Mesothelial cell of epicardium (in vitro differentiated cells): ENCODE data around the gene ATXN1. TPM values are rescaled to one million over a fixed set of nuclear protein-coding genes. Genes with fewer than 3 reads are reported as not detected.

Source experiments
- DNase-seq, 2 experiments: peaks; one replicate each; pipeline ENCODE4 v3.0.0; 2021; ENCODE audit warnings: low spot score in 2 of 2; ENCODE audit not compliant: unreplicated experiment in 2 of 2
- H3K27ac Mint-ChIP-seq: 2 replicates; pipeline ENCODE4 v1.8.0; 2021; ENCODE audit warnings: mixed read lengths
- H3K27me3 Mint-ChIP-seq: 2 replicates; pipeline ENCODE4 v1.8.0; 2021; ENCODE audit warnings: low read depth, mixed read lengths
- H3K36me3 Mint-ChIP-seq: 2 replicates; pipeline ENCODE4 v1.8.0; 2021; ENCODE audit warnings: mixed read lengths
- H3K4me1 Mint-ChIP-seq: 2 replicates; pipeline ENCODE4 v1.8.0; 2021; ENCODE audit warnings: mixed read lengths
- H3K4me3 Mint-ChIP-seq: 2 replicates; pipeline ENCODE4 v1.8.0; 2021; ENCODE audit warnings: mild to moderate bottlenecking, moderate library complexity, mixed read lengths
- H3K9me3 Mint-ChIP-seq: 2 replicates; pipeline ENCODE4 v1.8.0; 2021; ENCODE audit warnings: mixed read lengths
- CTCF ChIP-seq: fragments of 200-600 bp; sonication (generic); IDR thresholded peaks from one replicate; pipeline ENCODE4 v1.5.0; 2021; ENCODE audit warnings: antibody characterized with exemption; ENCODE audit not compliant: unreplicated experiment
- total RNA-seq: library from RNA; stranded (reverse); gene quantifications from 3 replicates; pipeline ENCODE4 v1.2.1, GENCODE V29; 2021

Gene ATXN1
- total RNA-seq, 1 donor from 2014 or later: 59.5 TPM

DNA sequence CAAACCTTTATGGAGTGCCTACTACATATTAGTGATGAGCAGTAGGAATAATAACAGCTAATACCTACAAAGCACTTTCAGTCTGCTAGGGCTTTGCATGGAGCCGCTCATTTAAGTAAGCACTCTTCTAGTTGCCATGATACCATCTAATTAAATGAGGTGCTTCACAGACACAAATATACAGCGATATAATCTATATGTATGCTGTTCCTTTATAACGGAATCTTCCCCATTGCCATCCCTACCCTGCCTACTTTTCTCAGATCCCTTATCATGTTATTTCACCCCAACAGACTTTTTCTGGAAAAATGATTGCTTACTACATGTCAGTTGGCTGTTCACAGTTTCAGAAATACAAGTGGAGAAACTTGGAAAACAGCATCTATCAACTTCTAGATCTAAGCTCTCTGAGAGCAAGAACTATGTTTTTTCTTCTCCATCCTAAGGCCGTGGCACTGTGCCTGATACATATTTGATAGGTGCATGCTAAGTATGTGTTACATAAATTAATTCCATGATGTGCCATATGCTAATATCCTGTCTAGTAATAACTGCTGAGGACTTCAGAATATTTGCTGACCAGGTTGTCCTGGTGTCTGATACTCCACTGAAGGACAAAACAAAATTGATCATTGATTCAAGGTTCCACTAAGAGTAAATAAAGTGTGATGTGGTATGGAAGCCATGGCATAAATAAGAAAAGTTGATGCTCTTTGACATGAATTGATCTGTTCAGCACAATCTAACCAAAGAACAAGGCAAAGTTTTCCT is 398.3 kb downstream of the ATXN1 start:
- no peak for DNase-seq
- Mint-ChIP-seq H3K4me3 (no peak overlapping the region), H3K27ac (no peak overlapping the region), H3K36me3 (no peaks in the 10 kb centered on the region), H3K27me3 (no peaks in the 10 kb centered on the region), H3K9me3 (no peaks in the 10 kb centered on the region), H3K4me1 (peaks cover 20% of the 10 kb centered on the region)
- TF ChIP-seq CTCF: no peak

DNA sequence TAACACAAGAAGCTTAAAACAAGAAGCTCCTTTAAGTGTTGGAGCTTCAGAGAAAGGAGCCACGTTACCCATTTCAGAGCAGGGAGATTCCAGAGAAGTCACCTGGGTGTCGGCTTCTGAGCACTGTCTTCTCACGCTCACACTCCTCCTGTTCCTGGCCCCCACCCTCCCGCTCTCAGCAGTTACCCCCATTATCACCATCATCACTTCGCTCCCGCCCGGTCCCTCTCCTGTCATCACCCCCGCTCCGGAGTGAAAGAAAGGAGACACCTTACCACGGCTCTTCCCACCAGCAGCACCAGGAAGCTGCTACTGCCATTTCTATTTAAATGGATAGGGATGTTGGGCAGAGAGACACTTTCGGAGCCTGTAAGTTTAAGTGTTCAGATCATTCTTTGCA is 399.0 kb downstream of the ATXN1 start:
- Mint-ChIP-seq H3K4me1 (peaks cover 15% of the 10 kb centered on the region), H3K36me3 (no peaks in the 10 kb centered on the region), H3K4me3 (no peak overlapping the region), H3K27me3 (no peaks in the 10 kb centered on the region), H3K27ac (no peak overlapping the region), H3K9me3 (no peaks in the 10 kb centered on the region)
- TF ChIP-seq CTCF: no peak
- no peak for DNase-seq

GRCh38 chr6:16361861-16362260 is 399.4 kb downstream of the ATXN1 start:
- H3K4me1 Mint-ChIP-seq: peaks cover 10% of the 10 kb centered on the region
- no peak overlapping the region for H3K27ac Mint-ChIP-seq
- H3K27me3 Mint-ChIP-seq: no peaks in the 10 kb centered on the region
- no peak overlapping the region for H3K4me3 Mint-ChIP-seq
- no peaks in the 10 kb centered on the region for H3K36me3 Mint-ChIP-seq
- no peak for DNase-seq
- TF ChIP-seq CTCF: no peak
- no peaks in the 10 kb centered on the region for H3K9me3 Mint-ChIP-seq

DNA sequence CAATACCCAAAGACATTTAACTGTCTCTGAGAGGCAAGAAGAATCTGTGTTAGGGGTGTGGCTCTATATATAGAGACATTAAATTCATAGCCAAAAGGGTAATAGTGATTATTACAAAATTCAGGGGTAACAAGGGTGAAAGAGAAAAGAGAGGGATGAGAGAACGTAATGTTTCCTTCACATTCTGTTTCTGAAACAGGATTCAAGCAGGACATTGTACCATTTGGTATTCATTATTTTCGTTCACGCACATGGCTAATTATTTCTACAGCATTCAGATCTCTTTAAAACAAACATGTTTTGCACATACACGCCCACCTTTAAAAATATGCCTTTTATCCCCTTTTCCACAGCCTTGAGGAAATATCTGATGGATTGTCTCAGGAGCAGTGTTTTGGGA is 400.1 kb downstream of the ATXN1 start:
- Mint-ChIP-seq H3K27me3 (no peaks in the 10 kb centered on the region), H3K9me3 (no peaks in the 10 kb centered on the region), H3K4me1 (peaks cover 8% of the 10 kb centered on the region), H3K27ac (no peak overlapping the region), H3K36me3 (no peaks in the 10 kb centered on the region), H3K4me3 (no peak overlapping the region)
- no peak for TF ChIP-seq CTCF
- DNase-seq: no peak

- Mint-ChIP-seq H3K4me3 (no peak overlapping the region), H3K27ac (no peak overlapping the region), H3K4me1 (peaks cover 8% of the 10 kb centered on the region), H3K36me3 (no peaks in the 10 kb centered on the region), H3K27me3 (no peaks in the 10 kb centered on the region), H3K9me3 (no peaks in the 10 kb centered on the region)
- DNase-seq: no peak
- TF ChIP-seq CTCF: no peak
Observed at GRCh38 chr6:16360365-16360764, 400.9 kb downstream of the ATXN1 start.
